Kidney tubule cell (primary cell): ENCODE data around the gene ENPP1.

Source experiments
- DNase-seq: peaks from one replicate; pipeline ENCODE4 v3.0.0-alpha.2; 2018; ENCODE audit warnings: low spot score

Gene ENPP1

DNA sequence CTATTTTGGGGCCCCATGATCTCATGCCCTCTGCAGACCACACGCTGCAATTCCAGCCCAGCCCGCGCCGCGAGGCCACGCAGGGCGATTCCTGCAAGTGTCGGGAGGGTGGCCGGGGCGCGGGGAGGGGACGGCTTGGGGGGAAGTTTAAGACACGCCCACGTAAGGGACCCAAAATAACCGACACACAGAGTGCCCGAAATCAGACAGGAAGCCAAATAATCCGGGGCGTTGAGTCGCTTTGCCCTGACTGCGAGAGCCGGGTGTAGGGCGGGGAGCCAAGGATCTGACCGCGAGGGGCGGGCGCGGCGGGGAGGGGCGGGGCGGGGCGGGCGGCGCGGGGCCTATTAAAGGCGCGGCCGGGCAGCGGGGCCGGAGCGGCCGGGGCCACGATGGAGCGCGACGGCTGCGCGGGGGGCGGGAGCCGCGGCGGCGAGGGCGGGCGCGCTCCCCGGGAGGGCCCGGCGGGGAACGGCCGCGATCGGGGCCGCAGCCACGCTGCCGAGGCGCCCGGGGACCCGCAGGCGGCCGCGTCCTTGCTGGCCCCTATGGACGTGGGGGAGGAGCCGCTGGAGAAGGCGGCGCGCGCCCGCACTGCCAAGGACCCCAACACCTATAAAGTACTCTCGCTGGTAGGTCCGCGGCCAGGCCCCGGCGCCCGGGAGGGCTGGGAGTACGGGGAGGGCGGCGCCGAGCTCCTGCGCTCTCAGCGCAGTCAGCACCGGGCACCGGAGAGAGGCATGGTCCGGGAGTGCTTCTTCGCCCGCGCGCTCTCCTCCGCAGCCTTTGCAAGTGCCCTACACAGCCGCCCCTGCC, at the start of gene ENPP1:
Gene ENPP1 (plus strand): TSS at position 377 of the 816 bp plus-strand sequence. CDS start 16 bp downstream, at position 393.
- DNase-seq = peak; percentile 57

DNA sequence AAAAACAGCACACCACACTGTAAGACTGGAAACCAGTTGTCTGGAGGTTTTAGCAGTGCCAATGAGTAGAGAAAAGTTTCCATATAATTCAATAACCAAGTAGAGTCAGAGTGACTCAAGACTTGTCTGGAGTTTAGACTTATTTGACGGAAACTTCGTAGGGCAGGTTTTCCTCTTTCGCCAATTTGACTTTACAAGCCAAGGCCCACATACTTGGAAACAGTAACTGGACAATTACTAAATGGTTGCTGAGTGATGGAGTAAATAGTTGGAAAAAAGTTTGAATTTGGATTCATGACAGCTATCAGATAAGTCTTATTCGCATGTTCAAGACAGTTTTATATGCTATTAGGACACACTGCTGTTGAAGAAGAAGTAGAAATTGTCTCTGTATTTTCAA, 48.9 kb upstream of the ENPP1 start:
- DNase-seq = no peak

DNA sequence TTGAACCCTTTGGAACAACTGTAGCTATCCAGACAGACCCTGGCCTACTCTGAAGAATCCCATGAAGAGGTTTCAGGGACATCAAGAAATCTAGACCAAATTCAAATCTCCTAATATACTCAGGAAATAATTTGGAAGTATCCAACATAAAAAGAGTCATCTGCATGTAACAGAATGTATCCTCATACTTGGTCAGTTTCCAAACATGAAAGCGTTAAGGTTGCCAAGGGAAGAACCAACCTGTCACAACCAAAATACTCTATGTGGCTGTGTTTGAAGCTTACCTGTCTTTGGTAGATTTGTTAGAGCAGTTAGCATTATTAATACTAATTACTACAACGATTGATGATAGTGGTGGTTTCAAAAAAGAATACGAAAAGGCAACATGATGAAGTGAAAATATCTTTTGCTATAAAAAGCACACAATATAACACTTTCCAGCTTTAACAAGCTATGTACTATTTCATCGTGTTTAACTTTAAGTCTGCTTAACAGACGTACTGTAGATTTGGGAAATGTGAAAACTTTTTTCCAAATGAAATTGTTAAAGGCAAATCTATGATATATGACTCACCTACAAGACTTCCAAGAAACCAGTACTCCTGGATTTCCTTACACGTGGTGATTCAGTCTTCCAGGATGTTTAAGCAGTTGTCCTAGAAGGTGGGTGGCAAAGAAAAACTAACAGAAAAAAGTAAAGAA, 46.6 kb upstream of the ENPP1 start:
- DNase-seq = peak; percentile 57

DNA sequence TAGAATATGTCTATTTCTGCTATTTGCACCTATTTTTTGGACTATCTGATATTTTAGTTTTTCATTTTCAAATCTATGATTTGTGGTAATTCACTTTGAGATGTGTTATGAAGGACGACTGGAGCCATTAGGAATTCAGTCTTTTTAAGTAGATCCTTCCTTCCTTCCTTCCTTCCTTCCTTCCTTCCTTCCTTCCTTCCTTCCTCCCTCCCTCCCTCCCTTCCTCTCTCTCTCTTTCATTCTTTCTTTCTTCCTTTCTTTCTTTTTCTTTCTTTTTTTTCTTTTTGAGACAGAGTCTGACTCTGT, 46.1 kb upstream of the ENPP1 start:
- no peak for DNase-seq

DNA sequence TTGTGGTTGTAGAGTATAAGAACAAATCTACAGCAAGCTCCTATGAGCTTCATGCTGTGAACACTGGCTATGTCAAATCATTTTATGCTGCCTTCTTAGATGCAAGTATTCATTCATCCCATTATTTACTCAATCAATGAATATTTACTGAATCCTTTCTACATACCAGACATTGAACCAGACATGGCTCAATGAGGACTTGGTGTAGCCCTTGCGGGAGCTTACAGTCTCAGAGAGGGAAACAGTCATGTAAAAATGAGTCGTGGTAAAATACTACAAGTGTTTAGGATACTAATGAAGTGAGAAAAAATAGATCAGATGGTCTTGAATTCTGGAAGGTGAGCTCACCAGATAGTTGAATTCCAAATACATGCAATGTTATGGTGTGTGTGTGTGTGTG, 44.8 kb upstream of the ENPP1 start:
- peak; percentile 45 for DNase-seq

DNA sequence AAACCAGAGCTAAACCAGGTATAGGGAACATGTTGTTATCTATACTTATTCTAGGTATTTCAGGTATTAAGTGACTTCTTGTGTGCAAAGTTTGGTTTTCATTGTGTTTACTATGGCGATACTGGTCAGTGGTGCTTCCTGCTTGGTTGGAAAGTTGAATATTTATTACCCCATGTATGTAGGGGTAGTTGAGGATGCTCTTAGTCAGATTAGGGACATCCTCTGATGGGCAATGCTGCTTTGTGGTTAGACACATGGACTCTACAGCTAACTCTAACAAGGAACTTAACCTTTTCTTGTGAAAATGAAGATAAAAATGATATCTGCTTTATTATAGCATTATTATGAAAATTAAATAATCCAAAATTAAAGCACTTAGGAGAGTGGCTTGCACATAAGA, 44.1 kb upstream of the ENPP1 start:
- DNase-seq = no peak

DNA sequence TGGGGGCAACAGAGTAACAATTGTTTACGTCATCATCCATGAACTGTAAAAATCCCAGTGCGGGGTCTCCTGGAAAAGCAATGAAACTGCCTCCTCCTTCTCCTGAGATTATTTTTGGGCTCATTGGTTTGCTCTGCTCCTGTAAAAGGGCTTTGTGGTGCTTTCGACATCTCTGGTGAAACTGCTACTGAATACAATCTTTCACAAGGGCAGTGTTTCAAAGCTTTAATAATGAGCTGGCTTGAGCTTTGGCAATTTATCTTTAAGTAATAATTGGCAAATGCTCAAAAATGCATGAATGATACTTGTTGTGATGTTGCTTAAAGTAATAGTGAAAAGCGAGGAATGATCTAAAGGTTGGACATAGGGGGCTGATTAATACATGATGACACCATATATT, 43.5 kb upstream of the ENPP1 start:
- DNase-seq = no peak

DNA sequence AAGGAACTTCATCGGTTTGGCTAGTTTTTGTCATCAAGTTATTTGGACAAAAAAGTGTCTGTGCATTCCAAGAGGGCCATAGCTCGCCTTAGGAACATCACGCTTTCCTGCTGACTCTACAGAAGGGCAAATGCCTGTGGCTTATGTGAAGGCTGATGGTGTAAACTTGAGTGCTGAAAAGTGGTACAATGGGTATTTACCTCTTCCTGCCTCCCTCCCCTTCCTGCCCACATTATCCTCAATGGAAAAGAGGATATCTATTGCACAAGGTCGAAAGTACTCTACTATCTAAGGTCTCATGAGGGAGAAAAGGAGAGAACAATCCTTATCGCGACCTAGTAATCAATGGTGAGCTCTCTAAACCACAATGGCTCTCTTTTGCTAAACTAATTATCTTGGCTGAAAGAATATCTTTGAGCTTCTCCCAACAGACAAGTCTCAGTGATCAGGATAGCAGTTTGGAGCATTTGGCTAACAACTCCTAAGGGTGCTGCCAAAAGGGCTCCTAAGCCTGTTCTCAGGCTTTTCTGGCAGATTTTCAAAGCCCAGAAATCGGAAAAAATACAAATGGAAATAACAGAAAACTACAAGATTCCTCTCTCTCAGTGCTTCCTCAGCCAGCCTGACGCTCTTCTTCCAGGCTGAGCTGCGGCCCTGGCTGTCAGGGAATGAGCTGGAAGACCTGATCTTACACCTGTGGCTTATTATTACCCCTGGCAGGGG, 42.6 kb upstream of the ENPP1 start:
- DNase-seq = no peak

DNA sequence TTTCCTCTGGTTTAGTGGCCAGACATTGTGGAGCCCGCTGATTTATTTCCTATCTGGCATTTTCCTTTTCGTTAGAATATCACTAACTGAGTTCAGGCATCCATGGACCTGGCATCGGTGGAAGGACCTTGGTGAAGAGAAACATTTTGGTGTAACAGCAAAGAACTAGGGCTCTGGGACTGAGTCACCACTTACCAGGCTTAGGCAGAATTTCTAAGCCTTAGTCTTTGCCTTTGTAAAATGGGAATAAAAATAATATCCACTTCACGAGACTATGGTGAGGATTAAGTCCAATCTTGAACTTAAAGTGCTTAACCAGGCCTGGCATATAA, 42.0 kb upstream of the ENPP1 start:
- DNase-seq = no peak

DNA sequence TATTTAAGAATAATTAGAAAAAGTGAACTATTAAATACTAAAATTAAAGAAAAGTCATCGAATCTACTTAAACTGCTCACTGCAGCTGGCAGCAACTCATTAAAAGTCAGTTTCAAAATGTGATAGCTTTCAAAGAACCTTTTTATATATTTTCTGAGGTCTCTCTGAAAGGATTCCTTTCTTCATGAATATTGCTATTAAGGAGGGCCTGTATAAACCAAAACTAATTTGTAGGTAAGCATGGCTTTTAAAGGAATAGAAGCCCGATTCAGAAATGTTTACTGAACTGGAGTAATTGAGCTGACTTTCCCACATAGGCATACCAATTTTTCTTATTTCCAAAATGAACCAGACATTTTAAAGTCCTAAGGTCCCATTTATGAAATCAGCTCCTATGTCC, 41.2 kb upstream of the ENPP1 start:
- no peak for DNase-seq

DNA sequence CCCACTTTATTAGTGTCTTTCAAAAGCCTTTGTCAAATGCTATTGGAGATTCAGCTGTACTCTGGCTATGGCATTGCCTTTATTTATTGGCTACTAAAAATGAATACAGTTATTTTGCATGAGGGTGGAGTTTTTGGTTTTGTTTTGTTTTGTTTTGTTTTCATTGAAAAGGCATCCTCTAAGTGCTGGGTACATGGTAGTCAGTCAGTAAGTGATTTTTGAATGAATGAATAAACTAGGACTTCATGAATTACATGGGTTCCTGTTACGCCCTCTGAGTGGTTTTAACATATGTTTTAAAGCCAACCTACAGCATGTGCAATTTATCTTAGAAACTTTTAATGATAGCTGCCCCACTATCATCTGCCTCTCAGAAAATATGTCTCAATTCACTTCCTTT, 38.9 kb upstream of the ENPP1 start:
- DNase-seq = no peak

DNA sequence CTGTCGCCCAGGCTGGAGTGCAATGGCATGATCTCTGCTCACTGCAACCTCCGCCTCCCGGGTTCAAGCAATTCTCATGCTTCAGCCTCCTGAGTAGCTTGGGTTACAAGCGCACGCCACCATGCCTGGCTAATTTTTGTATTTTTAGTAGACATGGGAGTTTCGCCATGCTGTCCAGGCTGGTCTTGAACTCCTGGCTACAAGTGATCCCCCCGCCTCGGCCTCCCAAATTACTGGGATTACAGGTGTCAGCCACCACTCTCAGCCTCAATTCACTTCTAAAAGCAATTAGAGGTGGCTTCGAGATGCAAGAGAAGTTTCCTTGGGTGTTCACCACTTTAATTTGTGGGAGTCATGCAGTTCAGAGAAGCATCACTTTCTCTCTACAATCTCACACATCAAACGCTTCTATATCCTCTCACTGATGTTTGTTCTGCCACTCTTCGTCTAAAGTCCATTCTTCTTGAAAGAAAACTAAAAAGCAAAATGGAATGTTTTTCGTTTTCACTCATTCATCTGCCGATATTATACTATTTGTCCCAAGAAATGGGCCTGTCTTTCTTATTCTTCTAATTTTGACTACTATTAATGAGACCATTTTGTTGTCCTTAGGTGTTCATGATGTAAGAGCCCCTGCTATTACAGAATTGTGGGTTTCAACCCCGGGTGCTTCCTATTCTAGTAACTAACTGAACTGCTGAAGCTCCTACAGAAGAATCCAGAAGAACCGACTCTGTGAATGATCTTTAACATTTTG, 38.3 kb upstream of the ENPP1 start:
- no peak for DNase-seq

DNA sequence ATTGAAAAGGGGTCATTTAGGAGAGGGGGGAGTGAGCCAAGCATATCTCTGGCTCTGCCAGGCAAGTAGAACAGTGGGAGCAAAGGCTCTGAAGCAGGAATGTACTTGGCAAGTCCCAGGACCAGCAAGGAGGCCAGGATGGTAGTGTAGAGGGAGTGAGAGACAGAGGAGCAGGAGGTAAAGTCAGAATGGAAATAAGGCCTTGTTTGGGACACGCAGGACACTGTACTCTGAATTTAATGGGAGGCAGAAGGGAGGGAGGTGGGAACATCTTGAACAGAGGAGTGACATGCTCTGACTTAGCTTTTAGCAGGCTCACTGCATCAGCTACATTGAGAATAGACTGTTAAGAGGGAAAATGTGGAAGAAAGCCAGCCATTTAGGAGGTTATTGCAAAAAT, 37.0 kb upstream of the ENPP1 start:
- DNase-seq = no peak

DNA sequence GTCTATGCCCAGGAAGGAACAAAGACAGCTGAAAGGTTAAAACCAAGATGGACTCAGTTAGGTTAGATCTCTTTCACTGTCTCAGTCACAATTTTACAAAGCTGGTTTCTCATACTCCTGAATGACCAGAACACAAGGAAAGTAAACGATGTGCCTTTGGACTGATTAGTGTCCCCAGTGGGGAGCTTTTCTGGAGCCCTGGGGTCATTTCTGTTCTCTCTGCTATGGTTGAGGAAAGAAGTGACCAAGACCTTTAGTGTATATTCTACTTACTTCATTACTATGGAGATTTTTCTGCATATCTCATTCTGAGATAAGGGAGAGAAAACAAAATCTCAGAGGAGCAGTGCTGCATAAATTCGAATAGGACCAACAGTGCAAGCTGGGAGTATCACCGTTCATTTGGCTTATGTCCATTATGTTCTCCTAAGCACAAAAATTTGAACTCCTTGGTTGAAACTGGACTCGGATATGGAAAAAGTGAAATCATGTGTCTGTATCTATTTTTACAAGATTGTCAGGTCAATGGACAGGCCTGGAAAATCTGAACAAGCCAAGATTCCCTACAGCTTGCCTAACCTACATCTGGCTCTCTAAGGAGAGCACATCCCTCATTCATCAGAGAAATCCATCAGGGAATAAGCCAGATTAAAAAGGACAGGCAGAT, 34.4 kb upstream of the ENPP1 start:
- DNase-seq = no peak

DNA sequence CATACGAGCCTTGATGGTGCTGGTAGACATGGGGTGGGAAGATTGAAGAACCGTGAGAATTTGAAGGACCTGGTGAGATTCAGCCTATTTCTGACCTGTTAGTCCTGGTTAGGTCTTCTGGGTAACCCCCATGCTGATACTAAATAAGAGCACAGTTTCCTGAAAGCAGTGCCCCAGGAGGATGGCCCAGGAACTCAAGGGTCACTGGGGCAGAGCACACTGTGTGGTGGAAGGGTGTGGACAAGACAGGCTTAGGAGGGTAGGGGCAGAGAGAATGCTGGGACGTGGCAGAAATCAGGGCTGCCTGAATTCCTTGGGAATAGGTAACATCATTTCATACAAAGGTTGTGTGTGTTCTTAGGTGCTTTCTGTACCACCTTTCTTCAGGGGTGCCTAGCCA, 31.9 kb upstream of the ENPP1 start:
- no peak for DNase-seq

DNA sequence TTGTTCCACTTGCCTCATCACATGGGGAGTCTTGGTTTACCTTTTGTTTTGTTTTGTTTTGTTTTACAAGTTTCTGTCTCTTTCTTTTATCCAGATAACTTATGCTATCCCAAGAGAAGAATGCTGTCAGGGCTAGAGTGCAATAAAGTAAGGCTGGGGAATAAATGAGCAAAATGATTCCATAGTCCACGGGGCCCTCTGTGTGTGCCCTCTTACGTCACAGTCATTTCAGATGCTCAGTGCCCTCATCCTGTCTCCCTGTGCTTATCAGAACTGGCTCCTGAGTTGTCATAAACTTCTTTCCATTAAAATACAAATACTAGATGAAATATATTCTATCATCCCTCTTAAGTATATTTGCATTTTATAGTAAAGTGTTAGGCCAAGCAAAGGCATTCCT, 30.8 kb upstream of the ENPP1 start:
- DNase-seq = no peak

DNA sequence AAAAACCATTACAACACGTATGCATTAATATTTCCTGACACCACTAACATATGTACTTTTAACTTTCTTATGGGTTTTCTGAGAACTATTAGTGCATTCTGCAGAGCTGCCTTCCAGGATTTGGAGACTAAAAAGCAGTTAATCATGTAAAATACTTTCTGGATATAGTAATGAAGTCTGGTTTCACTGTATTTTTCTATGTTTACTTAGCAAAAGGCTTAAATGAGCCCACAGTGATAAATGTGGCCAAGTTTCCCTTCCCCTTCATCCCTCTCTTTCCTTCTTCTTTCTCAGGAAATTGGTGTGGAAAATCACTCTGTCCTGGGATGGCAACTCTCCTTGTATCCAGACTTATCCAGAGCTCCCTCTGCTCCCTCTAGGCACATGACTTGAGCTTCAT, 29.7 kb upstream of the ENPP1 start:
- no peak for DNase-seq

DNA sequence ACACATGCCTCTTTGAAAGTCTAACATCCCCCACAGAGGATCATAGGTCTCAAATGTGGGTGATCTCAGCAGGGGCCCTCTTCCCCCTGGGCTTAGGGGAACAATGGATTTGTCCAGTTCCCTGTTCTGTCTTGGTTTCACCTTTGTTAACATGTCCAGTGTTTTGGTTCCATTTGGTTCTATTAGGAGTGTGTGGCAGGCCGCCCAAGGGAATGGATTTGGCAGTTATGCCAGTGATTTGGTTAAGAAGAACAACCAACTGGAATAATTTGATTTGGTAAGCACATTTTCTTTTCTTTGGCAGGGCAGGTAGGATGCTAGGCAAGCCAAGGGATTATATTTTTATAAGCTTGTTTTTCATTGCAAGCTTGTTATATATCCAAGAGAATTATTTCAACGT, 28.5 kb upstream of the ENPP1 start:
- no peak for DNase-seq

DNA sequence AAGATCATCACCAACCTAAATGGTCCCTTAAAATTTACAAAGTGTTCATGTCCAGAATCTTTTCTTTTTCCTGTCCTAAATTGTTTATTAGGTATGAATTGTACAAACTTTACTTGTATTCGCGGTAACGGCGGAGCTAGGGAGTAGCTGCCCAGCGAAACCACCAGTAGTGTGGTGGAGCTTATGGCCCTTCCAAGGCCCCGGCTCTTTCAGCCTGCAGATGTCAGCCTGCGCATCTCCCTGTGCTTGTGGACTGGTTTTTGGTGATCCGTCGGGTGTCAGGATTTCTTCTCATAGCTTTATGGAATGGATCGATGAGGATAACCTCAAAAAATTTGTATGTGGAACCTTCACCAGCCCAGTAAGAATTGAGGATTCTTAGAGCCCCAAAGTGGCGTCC, 27.2 kb upstream of the ENPP1 start:
- no peak for DNase-seq

DNA sequence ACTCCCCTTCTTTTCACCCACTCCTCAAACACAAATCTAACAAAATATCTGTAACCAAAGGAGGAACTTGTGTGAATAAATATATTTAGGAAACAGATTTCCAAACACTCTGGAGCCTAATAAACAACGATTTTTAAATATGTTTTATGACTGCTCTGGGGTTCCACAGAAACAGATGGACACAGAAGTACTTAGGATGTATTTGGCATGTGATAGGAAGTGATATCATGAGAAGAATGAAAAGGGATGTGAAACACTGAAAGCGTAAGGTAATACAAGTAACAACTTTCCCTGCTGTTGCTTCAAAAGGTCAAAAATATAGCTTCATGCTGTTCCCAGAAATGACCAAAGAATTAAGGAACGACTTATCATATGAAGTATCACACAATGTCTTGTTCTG, 26.1 kb upstream of the ENPP1 start:
- no peak for DNase-seq

DNA sequence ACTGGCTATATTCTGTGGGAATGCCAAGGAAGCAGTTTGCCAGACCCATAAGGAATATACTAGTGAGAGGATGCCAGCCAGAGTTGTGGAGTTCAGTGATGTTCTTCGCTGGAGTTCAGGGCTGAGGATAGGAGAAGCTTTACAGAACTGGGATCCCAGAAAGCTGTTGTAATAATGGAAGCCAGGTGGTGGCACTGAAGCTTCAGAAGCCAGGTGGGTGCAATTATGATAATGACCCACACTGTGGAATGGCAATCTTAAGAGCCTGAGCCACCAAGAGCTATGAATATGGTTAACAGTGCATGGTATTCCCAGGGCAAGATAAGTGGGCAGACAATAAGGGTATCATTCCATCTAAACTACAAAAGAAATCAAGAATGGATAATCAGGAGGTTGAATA, 25.1 kb upstream of the ENPP1 start:
- peak; percentile 26 for DNase-seq

DNA sequence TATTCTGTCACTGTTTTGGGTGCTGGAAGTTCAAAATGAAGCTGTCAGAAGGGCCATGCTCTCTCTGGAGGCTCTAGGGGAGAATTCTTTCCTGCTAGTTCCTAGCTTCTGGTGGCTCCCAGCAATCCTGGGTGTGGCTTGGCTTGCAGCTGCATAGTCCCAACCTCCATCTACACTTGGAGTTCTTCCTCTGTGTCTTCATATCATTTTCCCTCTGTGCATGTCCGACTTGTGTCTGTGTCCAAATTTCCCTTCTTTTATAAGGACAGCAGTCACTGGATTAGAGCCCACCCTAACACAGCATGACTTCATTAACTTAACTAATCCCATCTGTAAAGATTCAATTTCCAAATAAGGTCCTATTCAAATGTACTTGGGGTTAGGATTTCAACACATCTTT, 23.3 kb upstream of the ENPP1 start:
- no peak for DNase-seq
